Vagina (tissue), 2 donors: ENCODE data around the gene SCRT2.

Experiments
- POLR2A ChIP-seq, 2 donors: fragments of 450-650 bp; IDR thresholded peaks; one replicate each; pipeline ENCODE4 v1.6.1; 2017; ENCODE audit warnings: antibody characterized with exemption in 2 of 2, mild to moderate bottlenecking in 2 of 2, moderate library complexity in 2 of 2
- TF ChIP-seq, protein P1 (sequence below), 3 experiments: fragments of 450-650 bp in 2 of 3; fragments of 200-600 bp in 1 of 3; sonication (generic) in 1 of 3; IDR thresholded peaks; one replicate each; pipeline ENCODE4 v1.5.1; 2017 to 2019; ENCODE audit warnings: antibody characterized with exemption in 3 of 3, mild to moderate bottlenecking in 2 of 3, moderate library complexity in 2 of 3

DNA sequence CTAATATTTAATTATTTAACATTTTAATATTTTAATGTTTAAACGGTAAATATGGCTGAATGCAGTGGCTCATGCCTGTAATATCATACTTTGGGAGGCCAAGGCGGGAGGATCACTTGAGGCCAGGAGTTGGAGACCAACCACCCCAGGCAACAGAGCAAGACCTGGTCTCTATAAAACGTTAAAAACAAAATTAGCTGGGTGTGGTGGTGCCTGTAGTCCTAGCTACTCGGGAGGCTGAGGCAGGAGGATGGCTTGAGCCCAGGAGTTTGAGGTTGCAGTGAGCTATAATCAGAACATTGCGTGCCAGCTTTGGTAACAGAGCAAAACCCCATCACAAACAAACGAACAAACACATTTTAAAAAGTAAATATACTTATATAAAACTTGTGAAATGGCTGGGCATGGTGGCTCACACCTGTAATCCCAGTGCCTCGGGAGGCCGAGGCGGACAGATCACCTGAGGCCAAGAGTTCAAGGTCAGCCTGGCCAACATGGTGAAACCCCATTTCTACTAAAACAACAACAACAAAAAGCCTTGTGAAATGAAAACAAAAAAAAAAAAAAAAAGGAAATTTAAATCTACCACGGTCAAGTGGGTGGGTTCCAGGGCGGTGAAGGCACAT lies 30.8 kb downstream of the SCRT2 start:
- TF ChIP-seq, protein P1, sequence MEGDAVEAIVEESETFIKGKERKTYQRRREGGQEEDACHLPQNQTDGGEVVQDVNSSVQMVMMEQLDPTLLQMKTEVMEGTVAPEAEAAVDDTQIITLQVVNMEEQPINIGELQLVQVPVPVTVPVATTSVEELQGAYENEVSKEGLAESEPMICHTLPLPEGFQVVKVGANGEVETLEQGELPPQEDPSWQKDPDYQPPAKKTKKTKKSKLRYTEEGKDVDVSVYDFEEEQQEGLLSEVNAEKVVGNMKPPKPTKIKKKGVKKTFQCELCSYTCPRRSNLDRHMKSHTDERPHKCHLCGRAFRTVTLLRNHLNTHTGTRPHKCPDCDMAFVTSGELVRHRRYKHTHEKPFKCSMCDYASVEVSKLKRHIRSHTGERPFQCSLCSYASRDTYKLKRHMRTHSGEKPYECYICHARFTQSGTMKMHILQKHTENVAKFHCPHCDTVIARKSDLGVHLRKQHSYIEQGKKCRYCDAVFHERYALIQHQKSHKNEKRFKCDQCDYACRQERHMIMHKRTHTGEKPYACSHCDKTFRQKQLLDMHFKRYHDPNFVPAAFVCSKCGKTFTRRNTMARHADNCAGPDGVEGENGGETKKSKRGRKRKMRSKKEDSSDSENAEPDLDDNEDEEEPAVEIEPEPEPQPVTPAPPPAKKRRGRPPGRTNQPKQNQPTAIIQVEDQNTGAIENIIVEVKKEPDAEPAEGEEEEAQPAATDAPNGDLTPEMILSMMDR (IDR thresholded peaks at IDR 0.05) = no peak
- no peak for TF ChIP-seq POLR2A (IDR thresholded peaks at IDR 0.05)
